OCI-LY1 (cell line): Measurements from ENCODE around the gene MAST4.

Experiments used
- H2AFZ ChIP-seq: fragments of 200-600 bp; sonication (generic), shearing (Covaris generic); 2 replicates; pipeline ENCODE4 v1.6.0; 2014; ENCODE audit warnings: antibody characterized with exemption, mild to moderate bottlenecking, low read length
- H3F3A ChIP-seq: fragments of 200-600 bp; sonication (generic), shearing (Covaris generic); 2 replicates; pipeline ENCODE4 v1.6.0; 2014; ENCODE audit warnings: mild to moderate bottlenecking, antibody characterized with exemption, low read length, moderate library complexity; ENCODE audit not compliant: insufficient read depth
- H3K27ac ChIP-seq: fragments of 200-600 bp; sonication (generic); 2 replicates; pipeline ENCODE4 v1.5.1; 2014; ENCODE audit warnings: low read length, mixed run types, mild to moderate bottlenecking, low read depth; ENCODE audit not compliant: poor library complexity, severe bottlenecking
- H3K27me3 ChIP-seq: fragments of 200-600 bp; sonication (generic); 2 replicates; pipeline ENCODE4 v1.6.0; 2014; ENCODE audit warnings: antibody characterized with exemption, mild to moderate bottlenecking, low read length, moderate library complexity; ENCODE audit not compliant: insufficient read depth
- H3K36me3 ChIP-seq: fragments of 200-600 bp; sonication (generic); 2 replicates; pipeline ENCODE4 v1.6.1; 2014; ENCODE audit warnings: mild to moderate bottlenecking, antibody characterized with exemption, low read length, moderate library complexity, mixed read lengths; ENCODE audit not compliant: insufficient read depth
- H3K4me1 ChIP-seq: fragments of 200-600 bp; sonication (generic); 2 replicates; pipeline ENCODE4 v1.5.1; 2014; ENCODE audit warnings: mild to moderate bottlenecking, low read length, moderate library complexity; ENCODE audit not compliant: insufficient read depth, severe bottlenecking
- H3K4me2 ChIP-seq: fragments of 200-600 bp; sonication (generic), shearing (Covaris generic); 2 replicates; pipeline ENCODE4 v1.6.1; 2014; ENCODE audit warnings: low read length
- H3K4me3 ChIP-seq: fragments of 200-600 bp; sonication (generic); 2 replicates; pipeline ENCODE4 v1.5.1; 2014; ENCODE audit warnings: low read length, low read depth, mild to moderate bottlenecking, mixed read lengths; ENCODE audit not compliant: poor library complexity, severe bottlenecking
- H3K79me2 ChIP-seq: fragments of 200-600 bp; shearing (Covaris generic); 2 replicates; pipeline ENCODE4 v1.6.1; 2016; ENCODE audit warnings: mixed run types, low read length, mixed read lengths; ENCODE audit not compliant: insufficient read depth
- H3K9ac ChIP-seq: fragments of 200-600 bp; sonication (generic), shearing (Covaris generic); 2 replicates; pipeline ENCODE4 v1.6.1; 2014; ENCODE audit warnings: mild to moderate bottlenecking, low read length, mixed read lengths
- H3K9me2 ChIP-seq: fragments of 200-600 bp; sonication (generic), shearing (Covaris generic); 2 replicates; pipeline ENCODE4 v1.6.1; 2014; ENCODE audit warnings: low read depth, mild to moderate bottlenecking, low read length, mixed read lengths
- H3K9me3 ChIP-seq: fragments of 200-600 bp; shearing (Covaris generic); 2 replicates; pipeline ENCODE4 v1.6.1; 2014; ENCODE audit warnings: low read length, mixed read lengths
- H4K20me1 ChIP-seq: fragments of 200-600 bp; sonication (generic), shearing (Covaris generic); 2 replicates; pipeline ENCODE4 v1.6.0; 2016; ENCODE audit warnings: mild to moderate bottlenecking, low read length; ENCODE audit not compliant: insufficient read depth
- CTCF ChIP-seq: fragments of 200-600 bp; sonication (generic), shearing (Covaris generic); IDR thresholded peaks from 2 replicates; pipeline ENCODE4 v1.5.1; 2017; ENCODE audit warnings: mild to moderate bottlenecking, antibody characterized with exemption, low read length, moderate library complexity, mixed read lengths
- EZH2 ChIP-seq: fragments of 200-600 bp; sonication (generic), shearing (Covaris generic); IDR thresholded peaks from 2 replicates; pipeline ENCODE4 v1.8.0; 2017; ENCODE audit warnings: borderline replicate concordance, mixed run types, mild to moderate bottlenecking, antibody characterized with exemption, low read length, moderate library complexity, mixed read lengths

The MAST4 gene

GRCh38 chr5:66860199-66860975 is 264.2 kb downstream of the MAST4 start:
- H3K4me1 ChIP-seq: no peaks in the 10 kb centered on the region
- H3K9me2 ChIP-seq: no peaks in the 10 kb centered on the region
- H3K9me3 ChIP-seq: no peaks in the 10 kb centered on the region
- no peaks in the 10 kb centered on the region for H4K20me1 ChIP-seq
- no peaks in the 10 kb centered on the region for H3K36me3 ChIP-seq
- no peak overlapping the region for H3K27ac ChIP-seq
- no peak overlapping the region for H2AFZ ChIP-seq
- TF ChIP-seq EZH2: no peak
- no peak for TF ChIP-seq CTCF
- H3F3A ChIP-seq: no peaks in the 10 kb centered on the region
- H3K4me2 ChIP-seq: no peak overlapping the region
- H3K4me3 ChIP-seq: no peak overlapping the region
- H3K27me3 ChIP-seq: no peaks in the 10 kb centered on the region
- no peaks in the 10 kb centered on the region for H3K79me2 ChIP-seq
- H3K9ac ChIP-seq: no peak overlapping the region

- H3K79me2 ChIP-seq: no peaks in the 10 kb centered on the region
Observed at GRCh38 chr5:66861402-66861801, 265.2 kb downstream of the MAST4 start.

GRCh38 chr5:66862020-66862419 is 265.8 kb downstream of the MAST4 start:
- Histone ChIP-seq H3K27me3 (no peaks in the 10 kb centered on the region), H3F3A (no peaks in the 10 kb centered on the region), H3K27ac (no peak overlapping the region), H3K9ac (no peak overlapping the region), H3K79me2 (no peaks in the 10 kb centered on the region), H3K9me3 (no peaks in the 10 kb centered on the region), H4K20me1 (no peaks in the 10 kb centered on the region), H3K9me2 (no peaks in the 10 kb centered on the region), H3K4me1 (no peaks in the 10 kb centered on the region), H2AFZ (no peak overlapping the region), H3K4me2 (no peak overlapping the region), H3K4me3 (no peak overlapping the region), H3K36me3 (no peaks in the 10 kb centered on the region)
- no peak for TF ChIP-seq EZH2
- TF ChIP-seq CTCF: no peak

More at GRCh38 chr5:66861402-66861801, 265.2 kb downstream of the MAST4 start:
- TF ChIP-seq EZH2 (no peak), CTCF (no peak)
- H2AFZ ChIP-seq: no peak overlapping the region
- H3K27ac ChIP-seq: no peak overlapping the region
- no peak overlapping the region for H3K9ac ChIP-seq
- H3K36me3 ChIP-seq: no peaks in the 10 kb centered on the region
- H3K27me3 ChIP-seq: no peaks in the 10 kb centered on the region
- no peaks in the 10 kb centered on the region for H3K9me2 ChIP-seq
- no peaks in the 10 kb centered on the region for H3K4me1 ChIP-seq
- no peaks in the 10 kb centered on the region for H3K9me3 ChIP-seq
- H3K4me3 ChIP-seq: no peak overlapping the region
- no peak overlapping the region for H3K4me2 ChIP-seq
- no peaks in the 10 kb centered on the region for H4K20me1 ChIP-seq
- H3F3A ChIP-seq: no peaks in the 10 kb centered on the region
